Measurements from ENCODE around the gene ZNF222. TPM values are rescaled to one million over a fixed set of nuclear protein-coding genes. Genes with fewer than 3 reads are reported as not detected.

The ZNF222 gene
- total and polyA plus RNA-seq, 2 of the 4 experiments (the other 2 are of a cell fraction), result 3.2 to 7.0 TPM

- TF ChIP-seq BHLHE40 (IDR thresholded peaks at IDR 0.05; ENCODE audit: low read depth, low read length), result no peak
Observed at GRCh38 chr19:44002566-44003460, 22.4 kb upstream of the ZNF222 start, which contains the start of gene ZNF230 (continued).

GRCh38 chr19:44003461-44004009 is 21.6 kb upstream of the ZNF222 start:
- no peak overlapping the region for H2BK5ac ChIP-seq (ENCODE audit: low read depth, low read length, poor library complexity, severe bottlenecking)
- peak overlapping the region; percentile 68 for H3K4me3 ChIP-seq (ENCODE audit: insufficient read depth, low read depth, low read length)
- ChIA-PET CTCF (interaction anchor here (0.9 to 1.8 kb wide), 2 partner anchors 10 to 53 kb away, joined by 3 to 4 read pairs; partner anchors contain the start of gene ZNF221), POLR2A (ENCODE audit: unreplicated experiment) (interaction anchor here (0.6 kb wide), 1 partner anchor 21 kb away, joined by 3 read pairs; no protein-coding TSS in a partner anchor)
- in situ Hi-C loops (cut with MboI; ENCODE audit: low sequenced_read_pairs), result no loop called here
- no peak overlapping the region for H2BK120ac ChIP-seq (ENCODE audit: low read depth, low read length)
- no peak overlapping the region for H4K91ac ChIP-seq (ENCODE audit: insufficient read depth, low read depth, low read length)
- no peaks in the 10 kb centered on the region for H4K20me1 ChIP-seq (ENCODE audit: insufficient read depth, low read length)
- peak overlapping the region; percentile 0; the same call in 1 of the 2 replicates for H4K5ac ChIP-seq (ENCODE audit: low read depth, low read length)
- TF ChIP-seq USF2 (IDR thresholded peaks at IDR 0.05; ENCODE audit: low read depth, low read length) (no peak), CEBPB (IDR thresholded peaks at IDR 0.05; ENCODE audit: low read depth, low read length) (peak; percentile 70)
- H3K4me2 ChIP-seq (ENCODE audit: low read depth, low read length), result peak overlapping the region; percentile 79
- H2BK20ac ChIP-seq (ENCODE audit: low read depth, low read length), result no peak overlapping the region
- BruUV-seq (replicated peaks), result no TSS peak
- H3K18ac ChIP-seq (ENCODE audit: low read depth, low read length), result no peak overlapping the region
- no peak overlapping the region for H2BK15ac ChIP-seq (ENCODE audit: low read depth, low read length)
- WGBS, 2 experiments (ENCODE audit: extremely low coverage in 2 of 2, insufficient read length in 1 of 2), result 0% methylated on average over 2 of the region's 15 CpGs; no CpG with 5 or more reads in 1 of the 2 experiments
- peak overlapping the region; percentile 18 for H3K27ac ChIP-seq (ENCODE audit: insufficient read depth, low read length)
- H3K4ac ChIP-seq (ENCODE audit: low read depth, low read length), result peak overlapping the region; percentile 48; the same call in 1 of the 2 replicates
- H3K56ac ChIP-seq (ENCODE audit: extremely low read depth, insufficient read depth, low read length), result peak overlapping the region; percentile 49; the same call in 1 of the 2 replicates
- H3K9ac ChIP-seq (ENCODE audit: low read depth, low read length), result peak overlapping the region; percentile 60
- H3K23ac ChIP-seq (ENCODE audit: low read depth, low read length), result peak overlapping the region; percentile 56; the same call in 1 of the 2 replicates
- H2AK9ac ChIP-seq (replicated peaks; ENCODE audit: low read depth, low read length, poor library complexity), result no peak overlapping the region
- peak overlapping the region; percentile 14; the same call in 1 of the 2 replicates for H2AK5ac ChIP-seq (ENCODE audit: low read depth, low read length)
- intact Hi-C loops (cut with micrococcal nuclease), result loop anchor here (2.0 kb wide), 1 partner anchor 69 kb away; the partner anchor contains the start of gene ZNF45
- peak overlapping the region; percentile 64; the same call in 1 of the 2 replicates for H3K14ac ChIP-seq (replicated peaks; ENCODE audit: low read depth, low read length)
- H3K9me3 ChIP-seq (ENCODE audit: control insufficient read depth, insufficient read depth, low read length), result peaks cover 4% of the 10 kb centered on the region
- peak overlapping the region; percentile 99 for H2AFZ ChIP-seq (replicated peaks; ENCODE audit: low read length, poor library complexity)
- peaks cover 12% of the 10 kb centered on the region for H3K36me3 ChIP-seq (ENCODE audit: control insufficient read depth, insufficient read depth, low read length)
- dilution Hi-C loops (cut with HindIII; ENCODE audit: low sequenced_read_pairs, unreplicated experiment), result no loop called here
- DNase-seq (no peak), ATAC-seq (ENCODE audit: low read depth) (peak; percentile 8)
- H3K9me1 ChIP-seq (ENCODE audit: insufficient read depth, low read length), result no peaks in the 10 kb centered on the region
- peak overlapping the region; percentile 33 to 70; a peak in 2 of 4 replicates for H4K8ac ChIP-seq (ENCODE audit: low read depth in 2 of 2, low read length in 2 of 2)
- no peaks in the 10 kb centered on the region for H3K27me3 ChIP-seq (ENCODE audit: control insufficient read depth, insufficient read depth, low read length)
- H3K4me1 ChIP-seq (ENCODE audit: control insufficient read depth, insufficient read depth, low read length), result peaks cover 2% of the 10 kb centered on the region; the same call in 1 of the 2 replicates
- peaks cover 3 to 19% of the 10 kb centered on the region in 2 experiments for H3K79me1 ChIP-seq (ENCODE audit: low read depth in 1 of 2, low read length in 2 of 2)
